Endothelial cell of umbilical vein (primary cell): ENCODE measurements around the gene SPCS3. TPM values are rescaled to one million over a fixed set of nuclear protein-coding genes. Genes with fewer than 3 reads are reported as not detected.

Source experiments
- BruUV-seq: library from RNA; stranded (reverse); fragments of 400-500 nt; replicated peaks from 2 replicates; lab custom pipeline; 2021; lab: Mats Ljungman, UMichigan
- CTCF ChIA-PET: fragments of 300-600, 350-600 bp; sonication (Branson Sonifier 250); formaldehyde crosslinking; loops from one replicate; lab custom pipeline; 2021; ENCODE audit warnings: antibody characterized with exemption, inconsistent platforms; lab: Charles Lee
- POLR2A ChIA-PET: fragments of 300-600, 350-600 bp; sonication (Branson Sonifier 250); formaldehyde crosslinking; loops from one replicate; lab custom pipeline; 2021; ENCODE audit warnings: antibody characterized with exemption, inconsistent platforms; lab: Charles Lee
- DNase-seq: peaks from one replicate; pipeline ENCODE4 v3.0.0-alpha.2; 2011; ENCODE audit warnings: low read depth, low spot score
- FAIRE-seq: peaks from 2 replicates; lab custom pipeline; 2011; peaks lifted over from hg19 to GRCh38; lab: Jason Lieb, UNC
- H2AFZ ChIP-seq: 2 replicates; pipeline ENCODE4 v1.6.0; 2012; ENCODE audit warnings: low read depth, low read length, control low read depth, inconsistent platforms
- H3K27ac ChIP-seq: 2 replicates; pipeline ENCODE4 v1.5.1; 2011; ENCODE audit warnings: low read depth, mild to moderate bottlenecking, control low read depth, low read length, moderate library complexity; ENCODE audit not compliant: insufficient read depth
- H3K27me3 ChIP-seq, 2 experiments: 2 replicates each; pipeline versions ENCODE4 v1.6.0 to v1.6.1; 2011; ENCODE audit warnings: low read length in 2 of 2, mixed read lengths in 1 of 2; ENCODE audit not compliant: control insufficient read depth in 2 of 2, insufficient read depth in 2 of 2
- H3K36me3 ChIP-seq, 2 experiments: 2 replicates in 1 of 2; 3 replicates in 1 of 2; pipeline ENCODE4 v1.5.1; 2011; ENCODE audit warnings: low read length in 2 of 2, mild to moderate bottlenecking in 1 of 2, moderate library complexity in 1 of 2; ENCODE audit not compliant: control insufficient read depth in 2 of 2, insufficient read depth in 2 of 2; ENCODE audit errors: extremely low read depth in 1 of 2
- H3K4me1 ChIP-seq: 3 replicates; pipeline ENCODE4 v1.5.1; 2011; ENCODE audit warnings: mild to moderate bottlenecking, low read length; ENCODE audit not compliant: control insufficient read depth, insufficient read depth; ENCODE audit errors: extremely low read depth
- H3K4me2 ChIP-seq: 2 replicates; pipeline ENCODE4 v1.6.1; 2011; ENCODE audit warnings: low read length, control low read depth, mixed read lengths; ENCODE audit not compliant: insufficient read depth
- H3K4me3 ChIP-seq, 3 experiments: fragments of 200-600 bp in 1 of 3; sonication (generic), shearing (Covaris generic) in 1 of 3; replicated peaks in 1 of 3; 2 replicates each; pipeline ENCODE4 v1.5.1; 2011 to 2016; ENCODE audit warnings: control low read depth in 3 of 3, low read length in 3 of 3, mild to moderate bottlenecking in 2 of 3, inconsistent platforms in 1 of 3, low read depth in 1 of 3, moderate library complexity in 1 of 3; ENCODE audit not compliant: insufficient read depth in 1 of 3
- H3K79me2 ChIP-seq: 2 replicates; pipeline ENCODE4 v1.6.0; 2012; ENCODE audit warnings: low read length, inconsistent platforms; ENCODE audit not compliant: control insufficient read depth, insufficient read depth
- H3K9ac ChIP-seq: replicated peaks from 2 replicates; pipeline ENCODE3; 2011; ENCODE audit warnings: low read length, control low read depth; ENCODE audit not compliant: insufficient read depth; ENCODE audit errors: extremely low read depth
- H3K9me1 ChIP-seq: replicated peaks from 3 replicates; pipeline ENCODE4 v1.6.0; 2011; ENCODE audit warnings: mild to moderate bottlenecking, low read length; ENCODE audit not compliant: control insufficient read depth, insufficient read depth; ENCODE audit errors: extremely low read depth
- H3K9me3 ChIP-seq: replicated peaks from 2 replicates; pipeline ENCODE4 v1.5.1; 2012; ENCODE audit warnings: low read length, inconsistent platforms; ENCODE audit not compliant: control insufficient read depth, insufficient read depth
- H4K20me1 ChIP-seq: replicated peaks from 2 replicates; pipeline ENCODE3; 2011; ENCODE audit warnings: mild to moderate bottlenecking, low read length; ENCODE audit not compliant: control insufficient read depth, insufficient read depth; ENCODE audit errors: extremely low read depth
- EZH2 ChIP-seq: IDR thresholded peaks from 2 replicates; pipeline ENCODE4 v1.6.1; 2012; ENCODE audit warnings: borderline replicate concordance, low read depth, mild to moderate bottlenecking, moderate library complexity, low read length, inconsistent platforms; ENCODE audit not compliant: severe bottlenecking
- FOS ChIP-seq: IDR thresholded peaks from 2 replicates; pipeline ENCODE4 v1.6.1; 2011; ENCODE audit warnings: mild to moderate bottlenecking, low read length, moderate library complexity, borderline replicate concordance; ENCODE audit not compliant: insufficient read depth
- GATA2 ChIP-seq: IDR thresholded peaks from 2 replicates; pipeline ENCODE4 v1.7.0; 2011; ENCODE audit warnings: low read depth, mild to moderate bottlenecking, moderate library complexity, mixed read lengths, low read length; ENCODE audit not compliant: insufficient read length, insufficient read depth
- JUN ChIP-seq: IDR thresholded peaks from 2 replicates; pipeline ENCODE4 v1.6.1; 2011; ENCODE audit warnings: borderline replicate concordance, low read depth; ENCODE audit not compliant: insufficient read length, insufficient read depth
- MAX ChIP-seq: IDR thresholded peaks from 2 replicates; pipeline ENCODE4 v1.6.1; 2011; ENCODE audit not compliant: insufficient read depth, insufficient read length
- MYC ChIP-seq: IDR thresholded peaks from one replicate; pipeline ENCODE4 v1.6.1; 2011; ENCODE audit warnings: mild to moderate bottlenecking, low read depth, low read length
- POLR2A ChIP-seq: IDR thresholded peaks from 2 replicates; pipeline ENCODE4 v1.6.1; 2012; ENCODE audit warnings: low read depth, mild to moderate bottlenecking, control low read depth, low read length
- POLR2AphosphoS5 ChIP-seq: IDR thresholded peaks from 2 replicates; pipeline ENCODE4 v1.6.1; 2012; ENCODE audit warnings: low read depth, mild to moderate bottlenecking, control low read depth, low read length, moderate library complexity; ENCODE audit not compliant: insufficient read depth
- dilution Hi-C: fragments of 300-500 bp; cut with MboI; formaldehyde crosslinking; loops from one replicate; pipeline ENCODE4 v1.15.0; 2019; ENCODE audit warnings: low sequenced_read_pairs; ENCODE audit not compliant: extremely low pct_ligation_motif_present
- intact Hi-C: fragments of 100-400 bp; cut with micrococcal nuclease; formaldehyde crosslinking; loops from one replicate; pipeline ENCODE4 v1.10.0; 2022
- polyA plus RNA-seq, 4 experiments: library from polyadenylated mRNA; depleted of rRNA in 3 of 4; stranded (reverse) in 3 of 4; unstranded in 1 of 4; fragments of >200 nt; gene quantifications; 2 replicates each; pipeline versions ENCODE4 v1.2.1 to v1.2.3, GENCODE V29; 2011 to 2012; ENCODE audit warnings: missing spikeins in 1 of 4
- total RNA-seq: library from RNA; stranded (reverse); gene quantifications from 2 replicates; pipeline ENCODE4 v1.2.3, GENCODE V29; 2021
- TF ChIP-seq, protein P1 (sequence below), 2 donors: IDR thresholded peaks; 1 replicate in 1 of 2; 2 replicates in 1 of 2; pipeline ENCODE4 v1.5.1; 2011; ENCODE audit warnings: low read length in 2 of 2, mild to moderate bottlenecking in 2 of 2, moderate library complexity in 2 of 2, control low read depth in 1 of 2, inconsistent platforms in 1 of 2, low read depth in 1 of 2; ENCODE audit not compliant: insufficient read depth in 1 of 2; ENCODE audit errors: extremely low read depth in 1 of 2

SPCS3 gene
- total and polyA plus RNA-seq, 2 donors (not counting 3 experiments of a cell fraction or from before 2014, with no cell fraction given): 36.4 to 183 TPM

GRCh38 chr4:176291748-176292147, 28.0 kb upstream of the SPCS3 start:
- DNase-seq (no peak), FAIRE-seq (no peak)
- no peaks in the 10 kb centered on the region for H3K9me3 ChIP-seq
- no peaks in the 10 kb centered on the region for H4K20me1 ChIP-seq
- H3K27ac ChIP-seq: no peak overlapping the region
- no peaks in the 10 kb centered on the region for H3K4me1 ChIP-seq
- no peaks in the 10 kb centered on the region for H3K9me1 ChIP-seq
- ChIA-PET POLR2A (no interaction called here), CTCF (interaction anchor here (1.9 kb wide), 1 partner anchor 14 kb away, joined by 4 read pairs; no protein-coding TSS in a partner anchor)
- H3K27me3 ChIP-seq: peaks cover 2 to 7% of the 10 kb centered on the region in 2 experiments
- intact Hi-C loops (no loop called here), dilution Hi-C loops (no loop called here)
- BruUV-seq: no TSS peak
- no peaks in the 10 kb centered on the region for H3K36me3 ChIP-seq
- H3K9ac ChIP-seq: no peak overlapping the region
- H3K4me3 ChIP-seq: no peak overlapping the region
- TF ChIP-seq POLR2AphosphoS5 (no peak), POLR2A (no peak), EZH2 (no peak), GATA2 (no peak), MAX (no peak), FOS (no peak), MYC (no peak), JUN (no peak)
- TF ChIP-seq, protein P1, sequence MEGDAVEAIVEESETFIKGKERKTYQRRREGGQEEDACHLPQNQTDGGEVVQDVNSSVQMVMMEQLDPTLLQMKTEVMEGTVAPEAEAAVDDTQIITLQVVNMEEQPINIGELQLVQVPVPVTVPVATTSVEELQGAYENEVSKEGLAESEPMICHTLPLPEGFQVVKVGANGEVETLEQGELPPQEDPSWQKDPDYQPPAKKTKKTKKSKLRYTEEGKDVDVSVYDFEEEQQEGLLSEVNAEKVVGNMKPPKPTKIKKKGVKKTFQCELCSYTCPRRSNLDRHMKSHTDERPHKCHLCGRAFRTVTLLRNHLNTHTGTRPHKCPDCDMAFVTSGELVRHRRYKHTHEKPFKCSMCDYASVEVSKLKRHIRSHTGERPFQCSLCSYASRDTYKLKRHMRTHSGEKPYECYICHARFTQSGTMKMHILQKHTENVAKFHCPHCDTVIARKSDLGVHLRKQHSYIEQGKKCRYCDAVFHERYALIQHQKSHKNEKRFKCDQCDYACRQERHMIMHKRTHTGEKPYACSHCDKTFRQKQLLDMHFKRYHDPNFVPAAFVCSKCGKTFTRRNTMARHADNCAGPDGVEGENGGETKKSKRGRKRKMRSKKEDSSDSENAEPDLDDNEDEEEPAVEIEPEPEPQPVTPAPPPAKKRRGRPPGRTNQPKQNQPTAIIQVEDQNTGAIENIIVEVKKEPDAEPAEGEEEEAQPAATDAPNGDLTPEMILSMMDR (IDR thresholded peaks at IDR 0.05; ENCODE audit: extremely low read depth in 1 of 2, insufficient read depth in 1 of 2, low read depth in 1 of 2, low read length in 2 of 2): no peak
- no peak overlapping the region for H2AFZ ChIP-seq
- no peaks in the 10 kb centered on the region for H3K79me2 ChIP-seq
- no peak overlapping the region for H3K4me2 ChIP-seq
